Activated CD4-positive, alpha-beta T cell treated with anti-CD3 and anti-CD28 coated beads, Interleukin-2, Interleukin-6, amounts not matched to agents 100 ng/mL and 50 ng/mL, durations not matched to agents 16 hours and 8 hours (primary cell): ENCODE results near the gene STYK1.
"Not testable (repeated sequence)": the region's sequence is repeated elsewhere in the genome, so short reads cannot be mapped to it uniquely, and the experiment has no call there.

Source experiments
- DNase-seq: peaks from one replicate; pipeline ENCODE4 v3.0.0-alpha.2; 2020

The STYK1 gene

DNA sequence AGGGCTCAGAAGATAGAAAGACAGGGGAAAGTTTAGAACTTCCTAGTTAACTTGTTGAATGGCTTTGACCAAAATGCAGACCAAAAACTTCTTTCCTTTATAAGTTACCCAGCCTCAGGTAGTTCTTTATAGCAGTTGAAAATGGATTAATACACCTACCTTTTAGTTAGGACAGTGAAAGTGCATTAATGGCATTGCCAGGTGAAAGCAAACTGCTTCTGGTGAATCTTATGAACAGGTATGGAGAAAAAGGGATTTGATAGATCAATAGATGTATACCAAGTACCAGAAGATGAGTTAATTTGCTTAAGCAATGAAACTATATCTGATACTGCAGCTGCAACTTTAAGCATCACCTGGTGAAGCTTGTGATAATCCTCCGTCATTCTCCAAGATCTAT, 14.2 kb upstream of the STYK1 start:
- DNase-seq, result no peak

DNA sequence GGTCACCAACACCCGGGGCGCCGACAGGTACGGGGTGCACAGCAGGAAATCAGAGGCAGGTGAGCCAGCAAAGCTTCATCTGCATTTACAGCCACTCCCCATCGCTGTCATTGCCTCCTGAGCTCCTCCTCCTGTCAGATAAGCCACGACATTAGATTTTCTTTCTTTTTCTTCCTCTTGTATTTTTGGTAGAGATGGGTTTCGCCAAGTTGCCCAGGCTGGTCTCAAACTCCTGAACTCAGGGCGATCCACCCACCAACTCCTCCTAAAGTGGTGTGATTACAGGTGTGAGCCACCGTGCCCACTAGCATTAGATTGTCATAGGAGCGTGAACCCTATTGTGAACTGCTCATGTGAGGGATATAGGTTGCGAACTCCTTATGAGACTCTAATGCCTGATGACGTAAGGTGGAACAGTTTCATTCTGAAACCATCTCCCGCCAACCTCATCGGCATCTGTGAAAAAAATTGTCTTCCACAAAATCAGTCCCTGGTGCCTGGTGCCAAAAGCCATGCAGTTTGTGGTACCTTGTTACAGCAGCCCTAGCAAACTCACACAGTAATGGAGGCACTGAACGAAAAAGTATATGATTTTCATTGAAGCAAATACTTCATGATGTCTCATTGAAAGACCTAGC, 1.5 kb downstream of the STYK1 start:
- peak; percentile 5 for DNase-seq

- no peak for DNase-seq
Measured at GRCh38 chr12:10669533-10669932, 4.3 kb downstream of the STYK1 start.

GRCh38 chr12:10668526-10668925, 5.3 kb downstream of the STYK1 start:
- no peak for DNase-seq

DNA sequence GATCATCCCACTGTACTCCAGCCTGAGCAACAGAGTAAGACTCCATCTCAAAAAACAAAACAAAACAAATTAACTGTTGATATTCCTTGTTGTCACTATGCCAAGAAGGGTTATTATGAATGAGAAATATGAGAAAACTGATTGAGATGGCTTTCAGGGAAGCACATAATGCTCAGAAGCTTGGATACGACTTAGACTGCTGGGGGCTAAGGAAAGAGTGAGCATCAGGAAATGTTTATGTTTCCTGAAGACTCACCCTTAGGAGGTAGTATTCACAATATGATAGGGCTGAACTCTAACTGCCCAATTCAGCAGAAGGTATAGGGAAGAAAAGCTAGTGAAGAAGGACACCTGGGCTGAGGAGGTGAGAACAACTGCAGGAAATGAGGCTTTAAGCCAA, 6.3 kb downstream of the STYK1 start:
- no peak for DNase-seq

- DNase-seq, result no peak
Measured at GRCh38 chr12:10664499-10664898, 9.4 kb downstream of the STYK1 start.

GRCh38 chr12:10663869-10664268, 10.0 kb downstream of the STYK1 start:
- no peak for DNase-seq

- DNase-seq, result no peak
Measured at GRCh38 chr12:10661338-10661737, 12.5 kb downstream of the STYK1 start.

DNA sequence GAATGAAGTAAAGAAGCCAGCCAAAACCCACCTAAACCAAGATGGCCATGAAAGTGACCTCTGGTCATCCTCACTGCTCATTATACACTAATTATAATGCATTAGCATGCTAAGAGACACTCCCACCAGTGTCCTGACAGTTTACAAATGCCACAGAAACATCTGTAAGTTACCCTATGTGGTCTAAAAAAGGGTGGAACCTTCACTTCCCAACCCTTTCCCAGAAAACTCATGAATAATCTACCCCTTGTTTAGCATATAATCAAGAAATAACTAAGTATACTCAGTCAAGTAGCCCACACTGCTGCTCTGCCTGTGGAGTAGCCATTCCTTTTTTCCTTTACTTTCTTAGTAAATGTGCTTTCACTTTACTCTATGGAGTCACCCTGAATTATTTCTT, 19.8 kb downstream of the STYK1 start:
- no peak for DNase-seq

DNA sequence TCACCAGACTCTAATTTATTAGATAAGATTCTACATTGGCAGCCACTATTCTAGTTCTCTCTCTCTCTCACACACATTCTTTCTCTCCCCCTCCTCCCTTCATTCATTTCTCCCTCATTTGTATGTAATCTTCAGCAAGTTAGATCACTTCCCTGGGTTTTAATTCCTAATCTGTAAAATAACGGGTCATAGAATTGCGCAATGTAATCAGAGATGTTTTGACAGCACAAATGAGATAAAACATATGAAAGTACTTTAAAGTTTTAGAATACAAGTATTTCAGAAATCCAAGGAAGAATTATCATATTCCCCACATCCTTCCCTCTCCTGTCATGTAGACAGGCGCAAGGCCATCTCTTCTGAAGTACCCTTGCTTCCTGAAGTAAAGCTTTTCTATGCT, 21.7 kb downstream of the STYK1 start:
- no peak for DNase-seq

DNA sequence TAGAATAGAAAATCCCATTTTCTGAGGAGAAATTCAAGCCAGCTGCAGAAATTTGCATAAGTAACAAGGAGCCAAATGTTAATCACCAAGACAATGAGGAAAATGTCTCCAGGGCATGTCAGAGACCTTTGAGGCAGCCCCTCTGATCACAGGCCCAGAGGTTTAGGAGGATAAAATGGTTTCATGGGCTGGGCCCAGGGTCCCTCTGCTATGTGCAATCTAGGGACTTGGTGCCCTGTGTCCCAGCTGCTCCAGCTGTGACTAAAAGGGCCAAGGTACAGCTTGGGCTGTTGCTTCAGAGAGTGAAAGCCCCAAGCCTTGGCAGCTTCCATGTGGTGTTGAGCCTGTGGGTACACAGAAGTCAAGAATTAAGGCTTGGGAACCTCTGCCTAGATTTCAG, 27.3 kb downstream of the STYK1 start:
- not testable (repeated sequence) for DNase-seq

DNA sequence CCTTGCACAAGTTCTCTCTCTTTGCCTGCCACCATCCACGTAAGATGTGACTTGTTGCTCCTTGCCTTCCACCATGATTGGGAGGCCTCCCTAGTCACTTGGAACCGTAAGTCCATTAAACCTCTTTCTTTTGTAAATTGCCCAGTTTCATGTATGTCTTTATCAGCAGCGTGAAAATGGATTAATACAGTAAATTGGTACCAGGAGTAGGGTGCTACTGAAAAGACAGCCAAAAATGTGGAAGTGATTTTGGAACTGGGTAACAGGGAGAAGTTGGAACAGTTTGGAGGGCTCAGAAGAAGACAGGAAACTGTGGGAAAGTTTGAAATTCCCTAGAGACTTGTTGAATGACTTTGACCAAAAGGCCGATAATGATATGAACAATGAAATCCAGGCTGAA, 27.9 kb downstream of the STYK1 start:
- no peak for DNase-seq

DNA sequence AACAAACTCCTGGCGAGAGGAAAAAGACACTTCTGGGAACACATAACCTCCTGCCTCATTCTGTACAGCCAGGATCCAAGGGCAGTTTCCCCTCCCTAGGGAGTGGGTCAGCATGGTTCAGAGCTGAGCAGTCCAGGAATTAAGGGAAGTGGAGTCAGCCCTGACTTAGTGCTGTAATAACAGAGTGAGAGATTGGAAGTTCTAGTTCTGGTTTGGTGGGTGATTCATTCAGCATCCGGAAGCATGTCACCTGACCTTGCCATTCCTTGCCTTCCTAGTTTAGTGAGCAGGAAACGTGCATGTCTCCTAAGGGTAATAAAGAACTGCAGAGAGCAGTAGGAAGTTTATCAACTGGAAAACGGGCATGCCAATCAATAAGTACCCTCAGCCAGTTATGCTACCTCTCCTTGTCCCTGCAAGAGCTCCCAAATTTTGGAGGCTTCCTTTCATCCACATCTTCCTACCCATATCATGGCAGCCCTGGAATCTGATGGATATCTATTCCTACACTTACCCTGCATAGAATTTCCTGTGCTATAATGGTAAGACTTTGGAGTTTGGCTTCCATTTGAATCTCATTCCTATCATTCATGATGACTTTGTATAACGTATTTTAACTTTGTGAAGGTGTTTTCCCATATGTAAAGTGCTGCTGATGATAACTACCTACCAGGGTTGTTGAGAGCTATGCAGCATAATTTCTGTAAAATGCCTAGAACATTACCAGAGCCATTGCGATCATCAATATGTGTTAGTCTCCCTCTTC, 31.9 kb downstream of the STYK1 start:
- DNase-seq, result no peak

DNA sequence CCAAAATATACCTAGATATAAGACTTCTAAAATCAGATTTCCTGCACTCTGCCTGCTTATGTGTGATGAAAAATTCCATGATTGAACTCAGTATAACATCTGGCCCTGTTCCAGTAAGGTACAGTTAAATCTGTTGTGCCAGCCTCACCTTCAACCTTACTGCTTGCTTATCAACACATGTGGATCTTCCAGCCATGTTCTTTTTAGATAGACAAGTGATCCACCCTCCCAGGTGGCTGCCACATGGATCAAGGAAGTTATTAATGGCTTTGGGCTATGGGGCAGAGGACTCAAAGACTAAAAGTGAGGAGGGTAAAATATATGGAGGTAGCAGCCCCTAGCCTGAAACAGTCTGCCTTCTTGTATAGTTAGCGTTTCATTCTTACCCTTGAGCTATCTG, 35.1 kb downstream of the STYK1 start:
- no peak for DNase-seq

DNA sequence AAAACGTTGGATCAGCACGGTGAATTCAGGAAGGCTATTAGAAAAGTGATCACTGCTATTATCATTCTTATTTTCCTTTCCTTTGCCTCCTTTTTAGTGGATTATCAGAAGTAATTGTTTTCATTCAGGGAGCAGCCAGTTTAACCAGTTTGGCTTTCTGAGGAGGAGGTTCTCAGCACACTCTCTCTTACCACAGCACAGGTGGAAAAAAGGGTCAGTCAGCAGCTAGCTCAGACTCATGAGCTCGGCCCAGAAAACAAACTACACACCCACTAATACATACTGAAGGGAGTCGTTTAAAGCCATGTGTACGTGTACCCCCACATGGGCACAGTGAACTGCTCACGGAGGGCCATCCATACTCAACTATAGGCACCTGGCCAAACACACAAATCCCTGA, 37.2 kb downstream of the STYK1 start:
- DNase-seq, result no peak

- DNase-seq, result no peak
Measured at GRCh38 chr12:10636124-10636523, 37.7 kb downstream of the STYK1 start.

GRCh38 chr12:10635306-10635705, 38.5 kb downstream of the STYK1 start:
- no peak for DNase-seq

GRCh38 chr12:10634427-10634826, 39.4 kb downstream of the STYK1 start:
- DNase-seq, result no peak

GRCh38 chr12:10633541-10633940, 40.3 kb downstream of the STYK1 start:
- DNase-seq, result no peak

DNA sequence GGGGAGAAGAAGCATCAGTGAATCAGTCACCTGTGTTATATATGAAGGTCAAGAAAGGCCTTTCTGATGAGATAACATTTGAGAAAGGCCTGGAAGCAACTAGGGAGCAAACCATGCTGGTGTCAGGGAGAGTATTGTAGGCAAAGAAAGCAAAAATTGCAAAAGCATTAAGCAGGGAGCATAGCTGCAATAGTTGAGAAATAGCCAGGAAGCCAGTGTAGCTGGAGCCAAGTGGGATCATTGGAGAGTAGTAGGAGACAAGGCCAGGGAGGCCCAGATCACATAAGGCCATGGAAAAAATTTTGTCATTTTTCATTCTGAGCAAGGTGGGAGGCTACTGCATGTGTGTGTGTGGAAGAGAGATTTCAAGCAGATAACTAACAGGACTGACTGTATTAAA, 41.6 kb downstream of the STYK1 start:
- no peak for DNase-seq

GRCh38 chr12:10624605-10625004, 49.2 kb downstream of the STYK1 start:
- no peak for DNase-seq

DNA sequence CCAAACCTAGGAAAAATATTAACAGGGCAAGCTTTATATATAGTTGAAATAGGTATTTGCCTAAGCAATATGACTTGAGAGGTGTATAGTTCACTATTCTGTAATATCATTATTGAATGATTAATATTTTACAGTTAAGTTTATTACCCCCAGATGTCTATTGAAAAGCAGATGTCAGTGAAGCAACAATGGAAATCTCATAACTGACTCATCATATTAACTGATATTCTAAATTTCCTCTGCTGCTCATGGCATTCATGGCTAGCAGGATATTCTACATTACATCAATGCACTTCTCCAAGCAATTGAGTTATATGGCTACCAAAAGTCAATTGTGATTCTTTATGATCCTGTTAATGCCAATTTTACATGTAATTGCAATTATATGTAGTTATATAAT, 50.7 kb downstream of the STYK1 start:
- DNase-seq, result no peak

DNA sequence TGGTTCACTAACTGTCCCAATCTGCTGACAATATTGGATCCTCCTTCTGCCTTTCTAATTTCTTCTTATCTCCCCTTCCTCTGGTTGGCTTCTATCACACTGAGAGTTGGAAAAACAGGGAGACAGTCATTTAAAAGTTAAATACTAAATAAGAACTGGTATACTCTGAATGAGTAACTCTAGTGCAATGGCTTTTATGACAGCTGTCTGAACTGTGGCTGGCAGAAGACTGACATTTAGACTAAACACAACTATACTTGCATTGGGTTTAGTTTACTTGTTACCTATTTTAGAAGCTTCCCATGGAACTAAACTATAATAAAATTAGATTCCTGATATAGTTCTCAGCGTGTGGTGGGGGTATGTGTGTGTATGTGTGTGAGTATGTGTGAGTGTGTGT, 52.6 kb downstream of the STYK1 start:
- no peak for DNase-seq

DNA sequence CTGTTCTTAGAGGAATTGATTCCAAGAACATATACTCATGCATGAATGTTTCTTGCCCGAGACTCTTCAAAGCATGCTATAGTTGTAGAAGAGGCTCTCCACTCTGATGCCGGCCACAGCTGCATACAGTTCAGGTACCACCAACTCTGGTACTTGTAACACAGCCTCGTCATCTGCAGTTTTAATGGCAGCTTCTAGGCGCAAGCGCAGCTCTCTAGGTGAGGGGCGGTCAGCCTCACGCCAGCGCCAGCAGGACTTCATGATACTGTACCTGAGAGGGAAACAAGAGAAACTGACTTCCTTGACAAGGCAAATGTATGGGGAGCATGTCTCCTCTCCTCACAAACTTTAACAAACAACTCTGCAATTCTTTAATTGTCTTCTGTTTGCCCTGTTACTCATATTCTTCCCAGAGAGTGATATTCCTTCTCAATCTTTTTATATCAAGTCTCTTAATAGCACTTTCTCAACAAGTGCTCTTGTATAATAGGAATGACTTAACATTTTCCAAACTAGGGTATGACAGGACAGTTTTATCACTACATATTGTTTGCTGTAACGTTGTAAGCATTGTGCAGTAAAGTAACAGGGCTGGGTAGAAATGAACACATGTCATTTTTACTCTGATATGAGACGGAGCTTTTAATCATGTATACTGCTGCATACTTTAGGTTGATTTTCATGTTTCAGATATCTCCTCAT, 53.6 kb downstream of the STYK1 start:
- DNase-seq, result no peak
